Mesenchymal stem cell (in vitro differentiated cells and primary cell): ENCODE data around the gene PMEL.
"Not testable (repeated sequence)": the region's sequence is repeated elsewhere in the genome, so short reads cannot be mapped to it uniquely, and the experiment has no call there.

Experiments used
- DNase-seq: peaks from one replicate; pipeline ENCODE4 v3.0.0-alpha.2; 2013
- H2AFZ ChIP-seq: one replicate; pipeline ENCODE4 v1.6.1; 2013; ENCODE audit warnings: low read depth, mild to moderate bottlenecking, control low read depth, inconsistent platforms, low read length, moderate library complexity
- H2AK5ac ChIP-seq: 2 replicates; pipeline ENCODE4 v1.6.1; 2013; ENCODE audit warnings: low read length, moderate library complexity, mild to moderate bottlenecking, inconsistent platforms; ENCODE audit not compliant: severe bottlenecking
- H2BK120ac ChIP-seq: one replicate; pipeline ENCODE4 v1.6.1; 2013; ENCODE audit warnings: low read depth, mild to moderate bottlenecking, inconsistent platforms, low read length, moderate library complexity
- H2BK12ac ChIP-seq, 2 experiments: one replicate each; pipeline ENCODE4 v1.6.1; 2013; ENCODE audit warnings: inconsistent platforms in 2 of 2, low read length in 2 of 2, mild to moderate bottlenecking in 2 of 2, moderate library complexity in 2 of 2, control low read depth in 1 of 2
- H2BK15ac ChIP-seq: one replicate; pipeline ENCODE4 v1.6.1; 2013; ENCODE audit warnings: mild to moderate bottlenecking, low read depth, inconsistent platforms; ENCODE audit not compliant: poor library complexity, severe bottlenecking
- H2BK5ac ChIP-seq: 2 replicates; pipeline ENCODE4 v1.6.1; 2013; ENCODE audit warnings: low read depth, mild to moderate bottlenecking, low read length, control low read depth, inconsistent platforms; ENCODE audit not compliant: poor library complexity, severe bottlenecking
- H3K14ac ChIP-seq, 2 experiments: one replicate each; pipeline ENCODE4 v1.6.1; 2013; ENCODE audit warnings: inconsistent platforms in 2 of 2, low read length in 2 of 2, control low read depth in 1 of 2, mild to moderate bottlenecking in 1 of 2, moderate library complexity in 1 of 2
- H3K18ac ChIP-seq, 2 experiments: one replicate each; pipeline ENCODE4 v1.6.1; 2013; ENCODE audit warnings: inconsistent platforms in 2 of 2, low read length in 2 of 2, control low read depth in 1 of 2, low read depth in 1 of 2, mild to moderate bottlenecking in 1 of 2
- H3K23ac ChIP-seq, 2 experiments: one replicate each; pipeline ENCODE4 v1.6.1; 2013; ENCODE audit warnings: inconsistent platforms in 2 of 2, low read length in 2 of 2, mild to moderate bottlenecking in 2 of 2, moderate library complexity in 2 of 2, control low read depth in 1 of 2
- H3K27ac ChIP-seq: 2 replicates; pipeline ENCODE4 v1.5.1; 2013; ENCODE audit warnings: mild to moderate bottlenecking, moderate library complexity, low read length, control low read depth, inconsistent platforms; ENCODE audit not compliant: poor library complexity, severe bottlenecking
- H3K27me3 ChIP-seq, 2 experiments: 2 replicates each; pipeline versions ENCODE4 v1.6.1 to v1.7.0; 2013; ENCODE audit warnings: low read length in 2 of 2, mild to moderate bottlenecking in 2 of 2, moderate library complexity in 2 of 2, control low read depth in 1 of 2, inconsistent platforms in 1 of 2; ENCODE audit not compliant: control insufficient read depth in 1 of 2, insufficient read depth in 1 of 2
- H3K36me3 ChIP-seq, 2 experiments: 2 replicates each; pipeline versions ENCODE4 v1.6.1 to v1.7.0; 2013; ENCODE audit warnings: low read length in 2 of 2, control low read depth in 1 of 2, inconsistent platforms in 1 of 2, low read depth in 1 of 2, mild to moderate bottlenecking in 1 of 2; ENCODE audit not compliant: insufficient read depth in 2 of 2, control insufficient read depth in 1 of 2
- H3K4ac ChIP-seq, 2 experiments: one replicate each; pipeline ENCODE4 v1.6.1; 2013; ENCODE audit warnings: inconsistent platforms in 2 of 2, low read length in 2 of 2, mild to moderate bottlenecking in 2 of 2, moderate library complexity in 2 of 2, control low read depth in 1 of 2, low read depth in 1 of 2
- H3K4me1 ChIP-seq: 2 replicates; pipeline ENCODE4 v1.6.1; 2013; ENCODE audit warnings: low read depth, low read length, control low read depth; ENCODE audit not compliant: control insufficient read depth, insufficient read depth
- H3K4me2 ChIP-seq: 2 replicates; pipeline ENCODE4 v1.6.1; 2013; ENCODE audit warnings: low read length, mild to moderate bottlenecking, inconsistent platforms; ENCODE audit not compliant: poor library complexity, severe bottlenecking
- H3K4me3 ChIP-seq, 2 experiments: 2 replicates each; pipeline versions ENCODE4 v1.5.1 to v1.7.0; 2013; ENCODE audit warnings: low read length in 2 of 2, mild to moderate bottlenecking in 2 of 2, control low read depth in 1 of 2, low read depth in 1 of 2; ENCODE audit not compliant: insufficient read depth in 1 of 2
- H3K79me1 ChIP-seq: replicated peaks from 2 replicates; pipeline ENCODE4 v1.6.1; 2013; ENCODE audit warnings: mild to moderate bottlenecking, control low read depth, low read length, inconsistent platforms; ENCODE audit not compliant: poor library complexity, severe bottlenecking
- H3K9ac ChIP-seq: 2 replicates; pipeline ENCODE4 v1.7.0; 2013; ENCODE audit warnings: mild to moderate bottlenecking, low read length, moderate library complexity
- H3K9me3 ChIP-seq: 2 replicates; pipeline ENCODE4 v1.7.0; 2013; ENCODE audit warnings: mild to moderate bottlenecking, low read length; ENCODE audit not compliant: control insufficient read depth
- H4K8ac ChIP-seq: one replicate; pipeline ENCODE4 v1.6.1; 2013; ENCODE audit warnings: inconsistent platforms, mild to moderate bottlenecking, low read length, moderate library complexity
- H4K91ac ChIP-seq: one replicate; pipeline ENCODE4 v1.6.1; 2013; ENCODE audit warnings: mild to moderate bottlenecking, low read length, inconsistent platforms
- WGBS: methylation state at CpG from one replicate; pipeline ENCODE4 v1.1.7; 2013; ENCODE audit warnings: mixed read lengths; 5-methylcytosine and 5-hydroxymethylcytosine counted together

The PMEL gene

DNA sequence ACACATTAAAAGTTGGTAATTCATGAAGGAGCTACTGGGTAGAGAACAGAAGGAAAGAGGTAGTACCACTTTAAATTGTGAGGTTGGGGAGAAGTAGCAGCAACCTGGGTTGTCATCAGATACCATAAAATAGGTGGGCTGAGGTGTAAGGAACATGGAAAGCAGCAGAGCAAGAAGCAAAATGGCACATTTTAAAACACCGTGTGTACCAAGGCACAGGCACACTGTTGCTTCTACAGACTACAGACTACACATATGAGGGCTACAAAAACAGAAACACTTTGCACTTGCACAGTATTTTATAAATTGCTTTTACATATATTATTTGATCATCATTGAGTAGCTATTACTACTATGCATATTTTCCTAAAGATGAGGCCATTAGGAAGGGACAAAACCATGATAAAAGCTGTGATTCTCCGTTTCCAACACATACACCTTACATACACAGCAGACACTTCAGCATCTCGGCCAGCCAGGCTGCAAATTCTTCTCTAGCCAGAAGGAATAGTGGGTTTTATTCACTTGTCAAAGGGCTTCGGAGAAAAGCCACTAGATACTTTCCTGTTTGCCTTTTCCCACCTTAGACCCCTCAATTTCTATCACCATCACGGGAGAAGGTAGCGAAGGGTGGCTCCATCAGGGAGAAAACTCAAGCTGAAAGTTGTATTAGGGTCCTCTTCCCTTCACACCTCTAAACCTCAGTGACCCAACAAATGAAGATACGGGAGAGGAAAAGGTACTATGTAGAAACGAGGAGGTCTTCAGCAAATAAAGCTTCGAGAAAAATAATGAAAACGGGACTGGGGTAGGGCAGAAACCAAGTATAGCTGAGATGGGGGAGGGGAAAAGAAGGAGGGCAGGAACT lies 39.7 kb downstream of the PMEL start:
- peak overlapping the region; percentile 93 for H3K27ac ChIP-seq
- H3K23ac ChIP-seq = no peak overlapping the region
- peak overlapping the region; percentile 69 for H3K4me2 ChIP-seq
- H2AK5ac ChIP-seq = peak overlapping the region; percentile 38
- H3K4ac ChIP-seq = no peak overlapping the region
- H3K79me1 ChIP-seq = peaks cover 6% of the 10 kb centered on the region
- peak overlapping the region; percentile 83 for H4K8ac ChIP-seq
- no peak overlapping the region for H4K91ac ChIP-seq
- peak overlapping the region; percentile 84 to 100 for H3K4me3 ChIP-seq
- H2BK5ac ChIP-seq = no peak overlapping the region
- H3K36me3 ChIP-seq = peaks cover 8 to 26% of the 10 kb centered on the region in 2 experiments
- no peak for DNase-seq
- H3K18ac ChIP-seq = peak overlapping the region in 1 of 2 experiments; percentile 65
- H3K14ac ChIP-seq = no peak overlapping the region
- peak overlapping the region; percentile 62 for H2BK120ac ChIP-seq
- no peaks in the 10 kb centered on the region for H3K9me3 ChIP-seq
- peak overlapping the region; percentile 76 for H2BK15ac ChIP-seq
- no peak overlapping the region for H2AFZ ChIP-seq
- peaks cover 8% of the 10 kb centered on the region for H3K4me1 ChIP-seq
- 20% methylated on average over 8 of the region's 10 CpGs for WGBS
- H3K9ac ChIP-seq = peak overlapping the region; percentile 100
- H3K27me3 ChIP-seq = no peaks in the 10 kb centered on the region
- H2BK12ac ChIP-seq = no peak overlapping the region

DNA sequence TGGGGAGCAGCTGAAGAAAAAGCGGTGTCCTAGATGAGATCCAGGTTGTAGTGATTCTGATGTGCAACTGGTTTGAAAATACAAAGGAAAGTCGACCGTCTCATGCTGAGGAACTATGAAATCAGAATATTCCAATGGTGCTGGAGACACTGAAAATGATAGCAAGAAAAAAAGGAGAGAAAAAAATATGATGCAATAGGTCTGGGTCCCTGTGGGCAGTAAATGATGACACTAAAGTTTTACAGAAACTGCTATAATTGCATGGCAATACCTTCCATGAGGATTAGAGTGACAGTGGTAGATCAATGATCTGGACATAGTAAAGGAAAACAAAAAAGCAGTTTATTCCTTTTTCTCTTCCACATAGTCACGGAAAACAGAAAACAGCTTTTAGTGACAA lies 40.5 kb downstream of the PMEL start:
- Histone ChIP-seq H2AFZ (no peak overlapping the region), H3K4ac (no peak overlapping the region), H3K14ac (no peak overlapping the region), H3K4me3 (peak overlapping the region in 1 of 2 experiments; percentile 100), H3K9ac (peak overlapping the region; percentile 100), H3K23ac (no peak overlapping the region), H4K91ac (no peak overlapping the region), H3K4me1 (peaks cover 3% of the 10 kb centered on the region), H2BK120ac (no peak overlapping the region), H2AK5ac (no peak overlapping the region), H2BK15ac (no peak overlapping the region), H3K9me3 (no peaks in the 10 kb centered on the region), H3K36me3 (peaks cover 8 to 28% of the 10 kb centered on the region in 2 experiments), H3K27ac (no peak overlapping the region), H2BK5ac (no peak overlapping the region), H3K27me3 (no peaks in the 10 kb centered on the region), H3K4me2 (no peak overlapping the region), H4K8ac (no peak overlapping the region), H3K79me1 (peaks cover 6% of the 10 kb centered on the region), H2BK12ac (no peak overlapping the region), H3K18ac (no peak overlapping the region)
- 99% methylated on average over 4 of the region's 4 CpGs for WGBS
- DNase-seq = no peak

DNA sequence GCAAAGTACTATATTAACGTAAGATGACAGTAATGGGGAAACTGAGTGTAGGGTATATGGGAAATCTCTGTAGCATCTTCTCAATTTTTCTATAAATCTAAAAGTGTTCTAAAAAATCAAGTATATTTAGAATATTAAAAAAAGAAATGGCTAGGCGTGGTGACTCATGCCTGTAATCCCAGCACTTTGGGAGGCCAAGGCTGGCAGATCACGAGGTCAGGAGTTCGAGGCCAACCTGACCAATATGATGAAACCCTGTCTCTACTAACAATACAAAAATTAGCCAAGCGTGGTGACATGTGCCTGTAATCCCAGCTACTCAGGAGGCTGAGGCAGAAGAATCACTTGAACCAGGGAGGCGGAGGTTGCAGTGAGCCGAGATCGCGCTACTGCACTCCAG lies 42.2 kb downstream of the PMEL start:
- not testable (repeated sequence) for H3K18ac ChIP-seq, H3K27ac ChIP-seq, H3K23ac ChIP-seq, H2AK5ac ChIP-seq, H3K9me3 ChIP-seq, H2BK120ac ChIP-seq, H3K9ac ChIP-seq, H3K79me1 ChIP-seq, H3K4me3 ChIP-seq, H3K4ac ChIP-seq, H3K4me2 ChIP-seq, H3K27me3 ChIP-seq, H3K14ac ChIP-seq, H2BK12ac ChIP-seq, H3K4me1 ChIP-seq, DNase-seq, H2BK15ac ChIP-seq, H4K8ac ChIP-seq, H2BK5ac ChIP-seq, H4K91ac ChIP-seq, H2AFZ ChIP-seq
- WGBS = 96% methylated on average over 8 of the region's 9 CpGs
- peaks cover 8 to 28% of the 10 kb centered on the region in 2 experiments for H3K36me3 ChIP-seq

GRCh38 chr12:55922126-55922525 lies 43.7 kb downstream of the PMEL start:
- Histone ChIP-seq H4K91ac (no peak overlapping the region), H3K4me3 (no peak overlapping the region), H3K9ac (no peak overlapping the region), H4K8ac (no peak overlapping the region), H3K23ac (no peak overlapping the region), H2BK5ac (no peak overlapping the region), H3K4me2 (no peak overlapping the region), H2BK120ac (no peak overlapping the region), H2BK15ac (no peak overlapping the region), H3K9me3 (no peaks in the 10 kb centered on the region), H3K4me1 (peaks cover 8% of the 10 kb centered on the region), H3K27me3 (no peaks in the 10 kb centered on the region), H3K79me1 (peaks cover 3% of the 10 kb centered on the region), H2AK5ac (no peak overlapping the region), H3K4ac (no peak overlapping the region), H3K14ac (no peak overlapping the region), H3K27ac (no peak overlapping the region), H2AFZ (no peak overlapping the region), H3K36me3 (peaks cover 11 to 28% of the 10 kb centered on the region in 2 experiments), H3K18ac (no peak overlapping the region), H2BK12ac (no peak overlapping the region)
- no peak for DNase-seq
- WGBS = 100% methylated on average over 3 of the region's 3 CpGs
